HG02759 (cell line): ENCODE results near the gene GARIN5A.

Experiments
- ATAC-seq: cut with Tn5 transposase; IDR thresholded peaks from one replicate; pipeline ENCODE4 v1.9.1; 2021; ENCODE audit warnings: mild to moderate bottlenecking, moderate library complexity; ENCODE audit not compliant: unreplicated experiment

The GARIN5A gene

GRCh38 chr19:50435627-50436026 is 41.0 kb downstream of the GARIN5A start:
- ATAC-seq: no peak

- ATAC-seq: no peak
Observed at GRCh38 chr19:50435221-50435620, 41.4 kb downstream of the GARIN5A start.

- no peak for ATAC-seq
Observed at GRCh38 chr19:50434525-50434924, 42.1 kb downstream of the GARIN5A start.

GRCh38 chr19:50433201-50434180 is 43.2 kb downstream of the GARIN5A start:
- ATAC-seq: no peak

- ATAC-seq: peak; percentile 7
Observed at GRCh38 chr19:50432221-50433028, 44.2 kb downstream of the GARIN5A start, which contains the start of gene MYBPC2. TSS of gene MYBPC2 (plus strand) at chr19:50432892. CDS start at chr19:50432954, 62 bp downstream.

- ATAC-seq: peak; percentile 73
Observed at GRCh38 chr19:50431343-50432220, 45.1 kb downstream of the GARIN5A start.

- no peak for ATAC-seq
Observed at GRCh38 chr19:50430888-50431342, 45.7 kb downstream of the GARIN5A start.

GRCh38 chr19:50428772-50429463 is 47.7 kb downstream of the GARIN5A start:
- ATAC-seq: no peak

- ATAC-seq: no peak
Observed at GRCh38 chr19:50427997-50428425, 48.6 kb downstream of the GARIN5A start.

GRCh38 chr19:50427318-50427925 is 49.2 kb downstream of the GARIN5A start:
- ATAC-seq: no peak

- no peak for ATAC-seq
Observed at GRCh38 chr19:50425581-50425980, 51.1 kb downstream of the GARIN5A start.

GRCh38 chr19:50423279-50424113 is 53.2 kb downstream of the GARIN5A start:
- no peak for ATAC-seq

- no peak for ATAC-seq
Observed at GRCh38 chr19:50422397-50423278, 54.0 kb downstream of the GARIN5A start.

GRCh38 chr19:50420808-50421207 is 55.8 kb downstream of the GARIN5A start:
- ATAC-seq: no peak

- no peak for ATAC-seq
Observed at GRCh38 chr19:50420127-50420526, 56.5 kb downstream of the GARIN5A start.

- ATAC-seq: peak; percentile 29
Observed at GRCh38 chr19:50419580-50420035, 57.0 kb downstream of the GARIN5A start.

GRCh38 chr19:50419022-50419579 is 57.5 kb downstream of the GARIN5A start:
- ATAC-seq: no peak
